Naive thymus-derived CD4-positive, alpha-beta T cell (primary cell): ENCODE measurements around the gene ABI3BP. TPM values are rescaled to one million over a fixed set of nuclear protein-coding genes. Genes with fewer than 3 reads are reported as not detected.

Experiments
- ATAC-seq: fragments of 150-1000 bp; cut with Tn5 transposase; 2 replicates; pipeline ENCODE4 v1.10.0; 2021; ENCODE audit warnings: mild to moderate bottlenecking, moderate library complexity
- CTCF ChIA-PET: fragments of 350-600 bp; sonication (Branson Sonifier 250); formaldehyde crosslinking; loops from one replicate; lab custom pipeline; 2021; ENCODE audit warnings: antibody characterized with exemption; lab: Charles Lee
- POLR2A ChIA-PET: fragments of 350-600 bp; sonication (Branson Sonifier 250); formaldehyde crosslinking; loops from one replicate; lab custom pipeline; 2021; ENCODE audit warnings: antibody characterized with exemption, inconsistent platforms; lab: Charles Lee
- DNase-seq, 9 donors: peaks; one replicate each; pipeline versions ENCODE4 v3.0.0 to v3.0.0-alpha.2; 2020 to 2022; ENCODE audit warnings: mixed read lengths in 1 of 9
- H3K27ac ChIP-seq: one replicate; pipeline ENCODE4 v1.7.0; 2013; ENCODE audit warnings: mild to moderate bottlenecking, low read depth, low read length, moderate library complexity
- H3K27me3 ChIP-seq, 2 donors: one replicate each; pipeline ENCODE4 v1.7.0; 2013; ENCODE audit warnings: low read length in 2 of 2, mild to moderate bottlenecking in 2 of 2, moderate library complexity in 2 of 2; ENCODE audit not compliant: control insufficient read depth in 2 of 2, insufficient read depth in 2 of 2
- H3K36me3 ChIP-seq, 3 experiments: 1 replicate in 2 of 3; 2 replicates in 1 of 3; pipeline ENCODE4 v1.7.0; 2013; ENCODE audit warnings: low read length in 3 of 3, mild to moderate bottlenecking in 3 of 3, moderate library complexity in 1 of 3; ENCODE audit not compliant: insufficient read depth in 3 of 3, control insufficient read depth in 2 of 3
- H3K4me1 ChIP-seq, 2 donors: one replicate each; pipeline ENCODE4 v1.7.0; 2013; ENCODE audit warnings: low read length in 2 of 2, mild to moderate bottlenecking in 2 of 2, moderate library complexity in 1 of 2; ENCODE audit not compliant: control insufficient read depth in 2 of 2, insufficient read depth in 2 of 2
- H3K4me3 ChIP-seq: 2 replicates; pipeline ENCODE4 v1.7.0; 2013; ENCODE audit warnings: mild to moderate bottlenecking, low read length
- H3K9me3 ChIP-seq, 3 experiments: 1 replicate in 2 of 3; 2 replicates in 1 of 3; pipeline ENCODE4 v1.7.0; 2013; ENCODE audit warnings: low read length in 3 of 3; ENCODE audit not compliant: control insufficient read depth in 2 of 3
- H3K27ac Mint-ChIP-seq, 9 donors: one replicate each; pipeline ENCODE4 v1.8.0; 2020 to 2022; ENCODE audit warnings: mixed read lengths in 9 of 9, mild to moderate bottlenecking in 8 of 9, moderate library complexity in 5 of 9, inconsistent platforms in 2 of 9
- H3K27me3 Mint-ChIP-seq, 5 donors: one replicate each; pipeline ENCODE4 v1.8.0; 2021 to 2022; ENCODE audit warnings: mixed read lengths in 5 of 5, mild to moderate bottlenecking in 1 of 5
- H3K36me3 Mint-ChIP-seq, 5 donors: one replicate each; pipeline ENCODE4 v1.8.0; 2020 to 2022; ENCODE audit warnings: mixed read lengths in 5 of 5, mild to moderate bottlenecking in 3 of 5, inconsistent platforms in 1 of 5
- H3K4me1 Mint-ChIP-seq, 7 donors: one replicate each; pipeline ENCODE4 v1.8.0; 2020 to 2022; ENCODE audit warnings: mixed read lengths in 7 of 7, mild to moderate bottlenecking in 3 of 7, inconsistent platforms in 1 of 7
- H3K4me3 Mint-ChIP-seq, 10 donors: one replicate each; pipeline ENCODE4 v1.8.0; 2020 to 2022; ENCODE audit warnings: mild to moderate bottlenecking in 10 of 10, mixed read lengths in 10 of 10, moderate library complexity in 6 of 10, inconsistent platforms in 2 of 10
- H3K9me3 Mint-ChIP-seq, 11 donors: one replicate each; pipeline ENCODE4 v1.8.0; 2020 to 2022; ENCODE audit warnings: mixed read lengths in 11 of 11, mild to moderate bottlenecking in 4 of 11, inconsistent platforms in 1 of 11, moderate library complexity in 1 of 11
- intact Hi-C, 2 donors: fragments of 100-400 bp; cut with micrococcal nuclease; formaldehyde crosslinking; loops; one replicate each; pipeline ENCODE4 v1.15.1; 2023
- polyA plus RNA-seq, 2 donors: library from polyadenylated mRNA; unstranded; fragments of 300-500 nt; fragmentation: Illumina TruSeq; gene quantifications; one replicate each; pipeline ENCODE4 v1.2.3, GENCODE V29; 2021
- total RNA-seq, 6 experiments: library from RNA in 5 of 6; stranded (reverse) in 5 of 6; gene quantifications; 1 replicate in 5 of 6; 2 replicates in 1 of 6; pipeline ENCODE4 v1.2.3 and lab custom pipeline; 2021 to 2026

ABI3BP gene
- total and polyA plus RNA-seq, 7 experiments from 2014 or later, result not detected

DNA sequence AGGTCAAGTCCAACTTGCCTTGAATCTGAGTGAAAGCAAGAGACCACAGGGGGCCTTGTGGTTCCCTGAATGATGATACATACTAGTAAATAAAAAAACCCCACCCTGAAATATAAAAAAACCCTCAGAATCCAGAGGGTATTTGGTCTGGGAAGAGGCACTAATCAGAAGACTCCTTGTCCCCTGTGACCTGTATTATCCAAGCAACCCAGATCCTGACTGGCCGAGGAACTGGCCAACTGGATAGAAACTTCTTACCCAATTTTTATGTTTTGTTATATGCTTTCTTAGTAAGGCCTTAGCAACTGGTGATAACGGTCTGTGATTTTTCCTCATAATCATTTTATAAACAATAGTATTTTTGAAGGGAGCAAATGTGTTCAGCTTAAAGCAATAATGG lies 17.5 kb downstream of the ABI3BP start:
- no peaks in the 10 kb centered on the region for H3K4me1 ChIP-seq
- no peak for ATAC-seq
- H3K4me1 Mint-ChIP-seq, result no peaks in the 10 kb centered on the region
- intact Hi-C loops, result no loop called here
- ChIA-PET POLR2A (no interaction called here), CTCF (no interaction called here)
- H3K27ac ChIP-seq, result no peak overlapping the region
- no peak overlapping the region for H3K4me3 ChIP-seq
- H3K36me3 Mint-ChIP-seq, result no peaks in the 10 kb centered on the region
- H3K4me3 Mint-ChIP-seq, result no peak overlapping the region
- peaks cover 0 to 1% (median 0%) of the 10 kb centered on the region in 11 donors for H3K9me3 Mint-ChIP-seq
- no peaks in the 10 kb centered on the region for H3K9me3 ChIP-seq
- peaks cover 0 to 11% (median 9%) of the 10 kb centered on the region in 5 donors for H3K27me3 Mint-ChIP-seq
- H3K27ac Mint-ChIP-seq, result no peak overlapping the region
- H3K36me3 ChIP-seq, result no peaks in the 10 kb centered on the region
- no peak for DNase-seq
- H3K27me3 ChIP-seq, result no peaks in the 10 kb centered on the region

GRCh38 chr3:100973594-100973993 lies 19.6 kb downstream of the ABI3BP start:
- ATAC-seq (no peak), DNase-seq (no peak)
- Mint-ChIP-seq H3K27ac (no peak overlapping the region), H3K27me3 (peaks cover 0 to 12% (median 6%) of the 10 kb centered on the region in 5 donors), H3K4me1 (no peaks in the 10 kb centered on the region), H3K9me3 (peaks cover 0 to 1% (median 0%) of the 10 kb centered on the region in 11 donors), H3K36me3 (no peaks in the 10 kb centered on the region), H3K4me3 (no peak overlapping the region)
- no peak overlapping the region for H3K4me3 ChIP-seq
- H3K27ac ChIP-seq, result no peak overlapping the region
- ChIA-PET CTCF (no interaction called here), POLR2A (no interaction called here)
- H3K36me3 ChIP-seq, result no peaks in the 10 kb centered on the region
- H3K9me3 ChIP-seq, result no peaks in the 10 kb centered on the region
- H3K27me3 ChIP-seq, result no peaks in the 10 kb centered on the region
- H3K4me1 ChIP-seq, result no peaks in the 10 kb centered on the region
- intact Hi-C loops, result no loop called here

GRCh38 chr3:100972867-100973266 lies 20.4 kb downstream of the ABI3BP start:
- CTCF ChIA-PET, result no interaction called here

GRCh38 chr3:100972301-100972844 lies 20.8 kb downstream of the ABI3BP start:
- Histone ChIP-seq H3K36me3 (no peaks in the 10 kb centered on the region), H3K27ac (no peak overlapping the region), H3K27me3 (no peaks in the 10 kb centered on the region), H3K4me3 (no peak overlapping the region), H3K9me3 (no peaks in the 10 kb centered on the region), H3K4me1 (no peaks in the 10 kb centered on the region)
- ATAC-seq (no peak), DNase-seq (no peak)
- Mint-ChIP-seq H3K27me3 (peaks cover 0 to 12% (median 6%) of the 10 kb centered on the region in 5 donors), H3K4me3 (no peak overlapping the region), H3K4me1 (no peaks in the 10 kb centered on the region), H3K36me3 (no peaks in the 10 kb centered on the region), H3K9me3 (no peaks in the 10 kb centered on the region), H3K27ac (no peak overlapping the region)
- intact Hi-C loops, result no loop called here
- ChIA-PET POLR2A (no interaction called here), CTCF (no interaction called here)

More at GRCh38 chr3:100972867-100973266, 20.4 kb downstream of the ABI3BP start:
- Mint-ChIP-seq H3K27me3 (peaks cover 0 to 12% (median 6%) of the 10 kb centered on the region in 5 donors), H3K27ac (no peak overlapping the region), H3K36me3 (no peaks in the 10 kb centered on the region), H3K4me3 (no peak overlapping the region), H3K9me3 (peaks cover 0 to 1% (median 0%) of the 10 kb centered on the region in 11 donors), H3K4me1 (no peaks in the 10 kb centered on the region)
- intact Hi-C loops, result no loop called here
- no peak for DNase-seq
- Histone ChIP-seq H3K9me3 (no peaks in the 10 kb centered on the region), H3K4me1 (no peaks in the 10 kb centered on the region), H3K36me3 (no peaks in the 10 kb centered on the region), H3K4me3 (no peak overlapping the region), H3K27ac (no peak overlapping the region), H3K27me3 (no peaks in the 10 kb centered on the region)
- no peak for ATAC-seq
- POLR2A ChIA-PET, result no interaction called here

GRCh38 chr3:100971798-100972197 lies 21.4 kb downstream of the ABI3BP start:
- H3K36me3 Mint-ChIP-seq, result no peaks in the 10 kb centered on the region
- ATAC-seq (no peak), DNase-seq (no peak)
- no peaks in the 10 kb centered on the region for H3K9me3 Mint-ChIP-seq
- Histone ChIP-seq H3K9me3 (no peaks in the 10 kb centered on the region), H3K4me3 (no peak overlapping the region), H3K36me3 (no peaks in the 10 kb centered on the region), H3K27me3 (no peaks in the 10 kb centered on the region), H3K4me1 (no peaks in the 10 kb centered on the region), H3K27ac (no peak overlapping the region)
- no peak overlapping the region for H3K27ac Mint-ChIP-seq
- H3K4me3 Mint-ChIP-seq, result no peak overlapping the region
- no peaks in the 10 kb centered on the region for H3K4me1 Mint-ChIP-seq
- peaks cover 0 to 9% (median 6%) of the 10 kb centered on the region in 5 donors for H3K27me3 Mint-ChIP-seq
- CTCF ChIA-PET, result no interaction called here
- intact Hi-C loops, result no loop called here
- POLR2A ChIA-PET, result no interaction called here

- Histone ChIP-seq H3K27ac (no peak overlapping the region), H3K4me3 (no peak overlapping the region), H3K9me3 (no peaks in the 10 kb centered on the region), H3K4me1 (no peaks in the 10 kb centered on the region), H3K36me3 (no peaks in the 10 kb centered on the region), H3K27me3 (no peaks in the 10 kb centered on the region)
- Mint-ChIP-seq H3K27me3 (peaks cover 0 to 9% (median 4%) of the 10 kb centered on the region in 5 donors), H3K4me1 (no peaks in the 10 kb centered on the region), H3K9me3 (no peaks in the 10 kb centered on the region), H3K27ac (no peak overlapping the region), H3K4me3 (no peak overlapping the region), H3K36me3 (no peaks in the 10 kb centered on the region)
- ATAC-seq, result no peak
- ChIA-PET POLR2A (no interaction called here), CTCF (no interaction called here)
- intact Hi-C loops, result no loop called here
- DNase-seq, result no peak
Observed at GRCh38 chr3:100970477-100970990, 22.7 kb downstream of the ABI3BP start.
